GM11168 (cell line): ENCODE results near the gene ERC2.

ENCODE experiments used
- in situ Hi-C: fragments of 300-500 bp; cut with MboI; formaldehyde crosslinking; loops from one replicate; pipeline ENCODE4 v1.12.0; 2022; ENCODE audit warnings: low sequenced_read_pairs; ENCODE audit not compliant: unreplicated experiment

Gene ERC2

DNA sequence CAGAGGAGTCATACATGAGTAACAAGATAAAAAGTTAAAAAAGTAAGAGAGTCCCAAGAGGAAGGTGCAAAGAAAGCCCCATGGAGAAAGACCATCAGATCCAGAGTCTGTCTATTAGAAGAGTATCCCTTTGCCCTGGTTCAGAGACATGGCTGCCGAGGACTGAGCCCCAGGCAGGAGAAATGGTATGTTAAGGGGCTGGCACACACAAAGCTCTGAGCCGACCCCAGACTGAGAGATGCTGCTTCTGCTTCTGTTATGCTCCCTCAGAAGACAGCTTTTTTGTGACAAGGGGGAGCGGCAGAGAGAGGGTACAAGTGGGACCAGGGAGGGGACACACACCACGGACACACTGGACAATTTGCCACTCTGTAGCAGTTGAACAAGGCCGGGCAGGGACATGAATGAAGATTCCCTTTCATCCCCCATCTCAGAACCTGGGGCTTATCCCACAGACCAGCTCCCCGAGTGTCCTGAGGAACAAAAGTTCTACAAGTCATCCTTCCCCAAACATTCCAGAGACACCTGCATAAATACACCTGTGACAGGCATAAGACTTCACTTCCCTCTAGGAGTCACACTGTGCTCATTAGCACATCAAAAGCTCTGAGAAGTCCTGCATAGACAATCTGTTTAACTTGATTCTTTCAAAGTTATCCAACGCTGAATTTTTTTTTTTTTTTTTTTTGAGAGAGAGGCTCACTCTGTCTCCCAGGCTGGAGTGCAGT lies 819.5 kb downstream of the ERC2 start:
- in situ Hi-C loops = no loop called here

DNA sequence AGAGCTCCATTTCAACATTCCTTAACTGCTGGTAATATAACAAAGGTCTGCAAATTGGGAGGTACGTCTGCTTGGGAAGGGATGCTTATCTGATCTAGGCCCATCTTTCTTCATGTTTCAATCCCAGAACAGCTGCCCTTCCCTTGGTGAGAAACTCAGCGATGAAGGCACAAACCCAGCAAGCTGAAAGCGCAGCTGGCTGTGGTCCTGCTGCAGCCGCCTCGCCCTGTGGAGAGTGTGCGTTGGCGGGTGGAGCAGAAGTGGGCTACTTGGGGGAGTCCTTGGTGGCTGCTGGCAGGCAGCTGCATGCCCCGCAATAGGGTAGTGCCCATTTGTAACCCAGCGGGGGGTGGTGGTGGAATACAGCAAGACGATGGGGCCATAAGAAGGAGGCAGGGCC lies 820.6 kb downstream of the ERC2 start:
- in situ Hi-C loops = no loop called here

DNA sequence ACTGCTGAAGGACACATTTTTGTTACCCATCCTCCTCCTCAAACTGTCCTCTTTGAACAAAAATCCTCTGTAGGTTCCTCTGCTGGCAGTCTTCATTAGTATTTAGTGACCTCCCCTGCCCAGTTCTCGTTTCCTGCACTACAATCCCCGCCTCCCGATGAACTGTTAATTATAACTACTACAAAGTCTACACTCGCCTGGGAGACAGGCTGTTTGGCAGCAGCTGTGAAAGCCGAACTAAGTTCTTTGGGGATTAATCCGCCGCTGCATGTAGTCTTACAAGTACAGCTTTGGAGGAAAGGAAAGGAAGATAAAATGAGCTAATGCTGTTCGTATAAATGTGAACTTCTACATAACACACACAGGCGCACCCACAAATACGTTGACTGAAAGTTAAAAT lies 821.2 kb downstream of the ERC2 start:
- in situ Hi-C loops = no loop called here

DNA sequence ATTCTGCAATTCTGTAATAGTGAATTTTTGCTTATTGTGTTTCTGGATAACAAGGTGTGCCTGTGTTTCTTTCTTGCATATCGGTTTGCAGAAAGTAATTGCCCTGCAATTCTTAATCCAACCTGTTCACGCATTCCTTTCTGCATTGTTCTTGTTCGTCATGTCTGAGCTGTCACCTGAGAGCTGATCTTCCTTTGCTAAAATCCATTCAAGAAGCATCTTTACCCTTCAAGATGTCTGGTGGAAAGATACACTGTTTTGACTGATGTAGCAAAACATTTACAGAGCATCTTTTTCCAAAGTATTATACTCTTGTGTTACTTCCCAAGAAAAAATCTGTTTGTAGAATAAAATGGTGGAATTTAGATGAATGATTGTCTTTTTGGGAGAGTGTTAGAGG lies 822.1 kb downstream of the ERC2 start:
- in situ Hi-C loops = no loop called here

DNA sequence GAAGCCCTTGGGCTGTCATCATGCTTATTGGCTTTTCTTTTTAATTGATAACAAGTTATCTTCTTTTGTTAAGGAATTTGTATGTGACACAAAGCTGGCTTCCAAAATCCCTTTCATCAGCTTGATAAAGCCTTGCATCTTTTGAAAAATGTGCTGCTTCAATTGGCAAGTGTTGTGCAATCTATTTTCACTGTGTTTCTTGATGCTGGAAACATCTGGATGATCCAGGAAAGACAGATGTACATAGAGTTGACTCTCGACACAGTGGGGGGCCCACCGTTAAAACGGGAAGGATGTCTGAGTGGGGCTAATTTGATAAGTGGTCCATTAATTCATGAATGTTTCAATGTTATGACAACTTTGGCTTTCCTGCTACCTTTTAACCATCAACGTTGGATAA lies 822.8 kb downstream of the ERC2 start:
- in situ Hi-C loops = no loop called here

DNA sequence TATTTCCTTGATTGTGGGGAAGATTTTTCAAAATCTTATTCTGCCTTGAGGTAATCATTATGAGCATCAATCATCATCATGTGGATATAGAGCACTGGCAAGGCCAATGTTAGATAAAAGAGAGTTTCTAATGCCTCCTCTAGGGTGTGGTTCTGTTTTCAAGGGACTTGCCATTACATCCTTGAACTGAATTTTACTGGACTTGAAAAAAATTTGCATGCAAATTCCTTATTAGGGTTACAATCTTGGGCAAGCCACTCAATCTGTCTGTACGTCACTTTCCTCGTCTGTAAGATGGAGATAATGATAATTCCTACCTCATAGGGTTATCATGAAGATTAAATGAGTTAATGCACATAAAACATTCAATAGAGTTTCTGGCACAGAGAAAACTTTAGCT lies 825.0 kb downstream of the ERC2 start:
- in situ Hi-C loops = no loop called here

DNA sequence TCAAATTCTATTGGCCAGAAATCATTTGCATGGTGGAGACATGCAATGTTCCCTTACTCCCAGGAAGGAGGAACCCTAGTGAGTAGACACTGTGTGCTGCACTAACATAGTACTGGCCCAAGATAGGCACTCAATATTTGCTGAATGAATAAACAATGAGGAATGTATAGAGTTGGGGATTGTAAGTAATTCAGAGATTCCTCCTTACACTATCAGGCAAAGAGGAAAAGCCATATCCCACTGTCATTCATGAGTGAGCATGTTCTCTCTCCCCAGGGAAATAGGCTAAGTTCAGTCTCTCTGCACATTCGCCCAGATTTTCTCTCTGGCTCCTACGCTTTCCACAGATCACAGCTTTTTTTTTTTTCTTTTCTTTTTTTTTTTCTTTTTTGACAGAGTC lies 826.3 kb downstream of the ERC2 start:
- in situ Hi-C loops = no loop called here

DNA sequence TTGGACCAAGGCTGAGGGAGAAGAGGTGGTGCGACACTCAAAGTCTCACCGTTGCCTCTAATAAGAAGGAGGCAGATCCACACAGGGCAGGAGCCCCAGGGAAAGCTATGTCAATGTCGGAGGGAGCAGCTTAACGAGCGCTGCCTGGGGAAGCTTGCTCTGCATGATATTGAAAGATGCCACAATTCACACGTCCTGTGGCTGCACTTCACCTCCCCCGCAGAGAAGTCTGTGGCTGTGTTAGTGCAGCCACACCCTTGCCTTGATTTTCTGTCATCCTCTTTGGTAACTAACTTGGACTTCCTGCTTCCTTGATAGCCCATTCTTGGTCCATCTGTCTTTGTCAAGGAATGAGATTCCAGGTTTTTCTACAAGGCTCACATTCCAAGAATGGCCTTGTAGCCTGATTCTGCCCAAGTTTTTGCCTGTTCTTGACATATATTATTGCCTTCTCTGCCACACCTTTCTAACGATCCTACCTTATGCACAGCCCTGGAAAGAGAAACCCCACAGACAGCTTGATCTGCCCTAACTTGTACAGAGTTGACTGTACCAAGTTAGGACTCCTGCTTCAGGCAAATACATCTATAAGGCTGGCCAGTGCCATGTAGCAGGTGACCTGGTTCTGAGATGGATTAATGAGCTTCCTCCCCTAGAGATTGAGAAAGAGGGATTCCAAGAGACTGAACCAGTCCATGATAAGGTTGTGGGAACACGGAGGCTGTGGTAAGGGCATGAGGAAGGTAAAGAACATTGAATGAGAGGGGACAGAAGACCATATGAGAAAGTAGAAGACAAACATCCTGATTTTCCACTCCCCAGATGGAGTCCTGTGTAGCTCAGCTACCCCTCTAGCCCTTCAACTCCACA lies 828.1 kb downstream of the ERC2 start:
- in situ Hi-C loops = no loop called here

DNA sequence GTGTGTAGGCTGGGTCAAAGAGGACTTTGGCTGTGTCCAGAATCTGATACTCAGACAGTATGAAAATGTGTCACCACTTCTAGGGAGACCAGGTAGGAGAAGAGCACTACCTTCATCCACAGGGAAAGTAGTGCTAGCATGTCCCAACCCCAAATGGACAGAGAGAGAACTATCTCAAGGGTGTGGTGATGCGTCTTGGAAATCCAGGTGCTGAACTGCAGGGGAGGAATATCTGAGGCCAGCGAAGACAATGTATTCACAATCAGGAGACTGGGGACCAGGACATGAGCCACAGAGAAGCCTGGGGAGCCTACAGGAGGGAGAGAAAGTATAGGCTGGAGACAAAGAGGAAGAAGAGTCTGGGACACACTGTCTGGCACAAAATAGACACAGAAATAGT lies 829.1 kb downstream of the ERC2 start:
- in situ Hi-C loops = no loop called here

DNA sequence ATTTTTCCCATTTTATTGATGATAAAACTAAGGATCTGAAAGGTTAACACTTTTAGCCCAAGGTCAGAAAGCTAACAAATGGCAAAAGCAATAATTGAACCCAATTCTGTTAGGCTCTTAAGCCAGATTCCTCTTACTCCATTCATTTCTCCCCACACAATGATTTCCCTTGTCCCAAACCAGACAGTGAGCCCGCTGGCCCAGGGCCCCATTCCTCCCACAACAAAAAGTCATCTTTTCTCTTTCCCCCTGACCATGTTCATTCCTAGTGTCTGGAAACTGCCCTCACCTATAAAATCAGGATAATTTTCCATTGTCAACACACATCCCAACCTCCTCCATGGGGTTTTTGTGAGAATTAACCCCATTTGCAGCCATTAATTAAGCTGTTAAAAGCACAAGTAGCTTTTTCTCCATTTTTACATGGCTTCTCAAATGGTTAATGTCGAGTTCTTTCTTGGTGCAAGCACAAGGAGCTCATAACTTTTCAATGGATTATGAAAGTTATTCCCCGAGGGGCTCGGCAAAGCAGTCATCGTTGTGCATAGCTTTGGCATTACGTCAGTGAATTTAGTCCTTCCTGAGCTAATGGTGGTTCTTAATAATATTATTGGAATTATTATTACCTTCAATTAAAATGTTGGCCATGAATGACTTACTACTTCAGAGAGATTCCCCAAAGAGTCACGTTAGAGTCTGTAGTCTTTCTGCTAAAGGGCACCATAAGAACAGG lies 830.2 kb downstream of the ERC2 start:
- in situ Hi-C loops = no loop called here

DNA sequence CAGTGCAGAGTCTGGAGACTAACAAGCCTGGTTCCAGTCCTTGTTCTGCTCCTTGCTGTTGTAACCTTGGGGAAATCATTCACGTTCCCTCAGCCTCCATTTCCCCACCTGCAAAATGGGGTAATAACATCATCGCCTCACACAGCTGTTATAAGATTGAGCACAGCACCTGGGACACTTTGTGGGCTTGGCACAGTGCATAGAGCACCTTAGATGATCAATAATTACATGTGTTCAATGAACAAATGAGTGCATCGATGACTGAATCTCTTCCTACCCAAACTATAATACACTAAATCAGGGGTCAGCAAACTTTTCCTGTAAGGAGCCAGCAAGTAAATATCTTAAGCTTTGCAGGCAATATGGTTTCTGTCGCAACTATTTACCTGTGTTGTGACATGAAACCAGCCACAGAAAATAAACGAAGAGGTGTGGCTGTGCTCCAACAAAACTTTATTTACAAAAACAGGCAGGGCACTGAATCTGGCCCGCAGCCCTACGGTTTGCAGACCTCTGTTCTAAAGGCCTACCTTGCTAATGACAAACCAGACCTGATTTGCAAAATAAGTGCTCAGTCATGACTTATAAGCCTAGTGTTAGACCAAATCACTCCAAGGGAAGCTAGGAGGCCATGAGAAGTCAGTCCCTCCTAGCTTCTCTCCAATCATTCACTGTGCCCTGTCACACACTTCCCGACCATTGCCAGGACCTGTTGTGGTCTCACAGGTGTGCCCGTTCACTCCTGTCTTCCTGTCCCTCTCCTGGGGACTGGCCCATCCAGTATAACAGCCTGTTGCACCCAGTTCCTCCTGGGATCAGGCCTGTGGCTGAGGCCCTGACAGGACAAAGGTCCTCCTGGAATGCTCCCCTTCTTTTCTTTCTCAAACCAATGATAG lies 831.7 kb downstream of the ERC2 start:
- in situ Hi-C loops = no loop called here

DNA sequence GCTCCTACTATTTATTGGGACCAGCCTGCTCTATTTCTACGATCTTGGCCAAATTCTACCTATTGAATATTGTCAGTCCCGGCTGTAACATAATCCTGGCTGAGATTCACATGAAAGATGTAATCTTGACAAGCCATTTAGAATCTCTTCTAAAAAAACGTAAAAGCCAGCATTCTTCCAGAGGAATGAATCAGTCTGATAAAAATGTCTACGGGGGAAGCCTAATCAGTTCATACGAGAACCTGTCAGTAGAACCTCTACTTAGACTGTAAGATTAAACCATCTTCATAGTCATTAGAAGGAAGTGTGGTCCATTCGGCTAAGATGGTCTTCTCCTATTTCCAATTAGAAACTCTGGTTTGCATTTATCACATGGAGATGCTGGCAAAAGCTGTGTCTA lies 833.9 kb downstream of the ERC2 start:
- in situ Hi-C loops = no loop called here

DNA sequence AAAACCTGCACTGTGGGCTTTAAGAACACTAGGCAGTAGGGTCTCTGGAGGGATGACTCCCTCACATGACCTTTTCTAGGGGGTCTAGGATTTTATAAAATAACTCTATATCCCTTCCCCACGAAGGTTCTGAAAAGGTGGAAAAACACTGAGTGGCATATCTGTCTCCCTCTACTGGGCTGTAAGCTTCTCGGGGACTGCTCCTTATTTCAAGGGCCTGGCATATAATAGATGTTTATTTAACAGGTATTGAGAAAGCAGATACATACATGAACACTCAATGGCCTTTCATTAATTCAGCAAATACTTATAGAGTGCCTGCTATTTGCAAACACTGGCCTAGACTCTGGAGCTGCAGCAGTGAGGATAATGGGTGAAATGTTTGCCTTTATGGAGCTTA lies 834.9 kb downstream of the ERC2 start:
- in situ Hi-C loops = no loop called here

DNA sequence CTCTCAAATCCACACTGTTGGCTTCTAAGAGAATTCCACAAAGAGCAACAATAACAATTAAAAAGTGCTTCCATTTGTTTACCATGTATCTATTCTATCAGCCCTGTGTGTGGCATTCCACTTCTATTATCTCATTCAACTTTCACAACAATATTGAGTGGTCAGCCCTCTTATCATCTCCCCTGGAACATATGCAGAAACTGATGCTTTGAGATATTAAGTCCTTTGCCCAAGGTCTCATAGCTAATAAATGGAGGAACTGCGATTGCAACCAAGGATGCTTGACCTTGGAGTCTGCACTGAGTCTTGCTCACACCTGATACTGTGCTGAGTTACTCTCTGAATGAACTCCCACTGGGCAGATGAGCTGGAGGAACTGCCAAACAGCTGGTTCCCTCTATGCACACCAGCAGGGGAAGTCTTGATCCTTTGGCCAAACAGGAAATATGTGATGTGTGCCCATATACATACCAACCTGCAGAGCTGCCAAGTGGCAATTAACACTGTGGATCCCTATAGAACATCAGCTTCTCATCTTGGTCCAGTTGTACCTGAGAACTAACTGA lies 836.4 kb downstream of the ERC2 start:
- in situ Hi-C loops = no loop called here

DNA sequence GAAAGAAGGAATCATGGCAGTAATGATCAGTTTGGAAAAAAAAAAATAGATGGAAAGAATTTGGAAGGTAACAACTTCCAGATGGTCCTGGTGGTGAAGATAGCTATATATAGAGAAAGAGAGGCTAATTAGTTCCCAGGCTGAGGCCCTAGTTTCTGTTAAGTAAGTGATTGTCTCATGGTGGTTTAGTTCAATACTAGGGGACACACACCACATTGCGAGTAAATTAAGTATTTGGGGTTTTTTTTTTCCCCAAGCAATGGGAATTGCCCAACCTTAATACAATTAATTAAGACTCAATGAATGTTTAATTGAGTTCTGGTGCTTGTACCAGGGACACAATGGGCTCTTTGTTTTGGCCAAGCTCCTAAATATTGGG lies 837.4 kb downstream of the ERC2 start:
- in situ Hi-C loops = no loop called here

DNA sequence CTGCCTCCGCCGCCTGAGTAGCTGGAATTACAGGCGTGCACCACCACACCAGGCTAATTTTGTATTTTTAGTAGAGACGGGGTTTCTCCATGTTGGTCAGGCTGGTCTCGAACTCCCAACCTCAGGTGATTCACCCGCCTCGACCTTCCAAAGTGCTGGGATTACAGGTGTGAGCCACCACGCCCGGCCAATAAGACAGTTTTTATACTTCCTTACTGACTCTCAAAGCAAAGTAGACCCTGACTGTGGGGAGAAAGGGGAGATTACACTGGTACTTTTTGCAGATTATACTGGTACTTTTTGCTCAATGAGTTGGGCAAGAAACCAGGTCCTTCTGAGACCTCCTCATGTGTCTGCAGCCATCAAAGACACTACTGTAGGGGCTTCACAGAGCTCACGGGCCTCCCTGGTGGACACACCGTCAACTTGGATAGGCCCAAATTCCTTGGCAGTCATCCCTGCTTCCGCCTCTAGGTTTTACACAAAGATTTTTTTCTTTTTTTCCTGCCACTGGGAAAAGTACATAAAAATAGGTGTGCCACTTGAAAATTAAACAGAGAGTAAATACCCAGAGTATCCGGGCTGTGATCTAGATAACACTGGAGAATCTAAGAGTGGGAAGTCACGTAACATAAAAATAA lies 837.9 kb downstream of the ERC2 start:
- in situ Hi-C loops = no loop called here

DNA sequence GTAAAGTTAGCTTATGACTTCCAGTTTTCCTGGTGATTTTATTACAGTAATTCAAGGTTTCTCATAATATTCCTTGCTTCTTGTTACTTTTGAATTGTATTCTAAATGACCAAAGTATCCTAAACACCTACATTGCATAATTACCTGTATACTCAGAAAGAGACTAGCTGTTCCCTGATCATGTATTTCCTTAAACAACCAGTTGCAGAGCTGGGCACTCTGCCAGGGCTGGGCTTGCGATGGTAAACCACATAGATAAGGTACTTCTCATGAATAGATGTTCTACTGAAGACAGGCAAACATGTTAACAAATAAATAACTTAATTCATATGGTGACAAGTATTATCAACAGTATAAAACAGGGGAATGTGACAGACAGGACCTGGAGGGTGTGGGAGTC lies 838.8 kb downstream of the ERC2 start:
- in situ Hi-C loops = no loop called here

DNA sequence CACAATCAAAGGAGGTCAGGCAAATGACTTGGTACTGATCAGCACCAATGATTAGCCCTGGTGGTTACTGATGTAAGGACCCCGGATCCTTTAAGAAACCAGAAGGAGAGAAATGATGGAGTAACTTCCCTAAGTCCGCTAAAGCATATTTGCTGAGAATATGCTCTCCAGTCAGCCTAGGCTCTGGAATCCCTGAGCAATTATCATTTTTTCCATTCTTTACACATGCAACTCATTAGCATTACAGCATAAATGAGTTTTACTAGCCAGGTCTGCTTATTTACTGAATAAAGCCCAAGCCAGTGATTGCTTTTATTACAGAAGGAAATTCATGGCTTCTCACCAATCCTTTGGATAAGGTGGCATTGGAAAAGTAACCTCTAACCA lies 842.0 kb downstream of the ERC2 start:
- in situ Hi-C loops = no loop called here

DNA sequence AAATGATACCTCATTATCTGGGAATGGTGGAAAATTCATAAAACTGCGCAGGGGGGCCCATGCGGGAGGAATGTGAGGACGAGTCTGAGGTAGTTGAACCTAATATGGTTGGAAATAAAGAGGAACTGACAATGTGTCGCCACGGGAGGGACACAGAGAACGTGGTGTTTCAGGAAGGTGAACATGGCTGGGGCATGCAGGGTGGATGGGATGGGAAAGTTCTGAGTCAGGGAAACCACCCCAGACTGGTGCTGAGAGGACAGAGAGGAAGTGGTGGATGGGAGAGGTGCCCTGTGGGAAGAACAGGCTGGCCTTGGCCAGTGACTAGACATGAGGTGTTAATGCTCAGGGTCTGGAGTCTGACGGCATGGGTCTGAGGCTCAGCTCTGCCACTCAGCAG lies 844.0 kb downstream of the ERC2 start:
- in situ Hi-C loops = no loop called here
